Dermis microvascular lymphatic vessel endothelial cell (primary cell): ENCODE measurements around the gene PABPN1L. TPM values are rescaled to one million over a fixed set of nuclear protein-coding genes. Genes with fewer than 3 reads are reported as not detected.

Experiments used
- DNase-seq, 2 donors: peaks; one replicate each; pipeline versions ENCODE4 v3.0.0 to v3.0.0-alpha.2; 2010; ENCODE audit warnings: low read depth in 2 of 2
- total RNA-seq: library from RNA; depleted of rRNA; stranded (reverse); fragments of >200 nt; gene quantifications from 2 replicates; pipeline ENCODE4 v1.2.1, GENCODE V29; 2014

Gene PABPN1L
- total RNA-seq, 1 donor from 2014 or later = not detected

DNA sequence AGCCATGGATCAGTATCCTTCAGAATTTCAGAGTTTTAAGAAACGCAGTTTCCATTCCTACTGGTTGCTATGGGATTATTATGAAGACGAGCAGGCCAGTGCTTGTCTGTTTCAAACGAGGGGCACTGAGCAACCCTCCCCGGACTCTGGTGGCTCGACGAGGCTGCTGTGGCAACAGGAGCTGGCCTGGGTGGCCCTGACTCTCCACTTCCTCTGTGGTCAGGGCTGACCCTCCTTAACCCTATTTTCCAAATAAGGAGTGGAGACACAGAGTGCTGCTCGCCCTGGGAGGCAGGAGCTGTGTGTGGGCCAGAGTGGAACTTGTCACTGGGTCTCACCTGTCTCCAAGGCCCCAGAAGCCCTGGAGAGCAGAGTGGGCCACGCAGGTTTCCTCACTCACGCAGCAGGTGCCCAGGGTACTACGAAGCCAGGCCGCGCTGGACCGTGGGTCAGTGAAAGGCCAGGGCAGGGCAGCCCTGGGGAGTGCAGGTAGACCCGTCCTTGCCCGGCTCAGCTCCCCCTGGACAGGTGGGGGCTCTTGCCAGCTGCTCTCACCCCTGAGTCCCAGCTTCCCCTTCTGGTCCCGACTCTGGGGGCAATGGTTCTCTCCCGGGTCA lies 13.0 kb downstream of the PABPN1L start:
- no peak for DNase-seq

GRCh38 chr16:88851616-88852015 lies 14.8 kb downstream of the PABPN1L start:
- no peak for DNase-seq

GRCh38 chr16:88850531-88851199 lies 15.8 kb downstream of the PABPN1L start:
- no peak for DNase-seq

DNA sequence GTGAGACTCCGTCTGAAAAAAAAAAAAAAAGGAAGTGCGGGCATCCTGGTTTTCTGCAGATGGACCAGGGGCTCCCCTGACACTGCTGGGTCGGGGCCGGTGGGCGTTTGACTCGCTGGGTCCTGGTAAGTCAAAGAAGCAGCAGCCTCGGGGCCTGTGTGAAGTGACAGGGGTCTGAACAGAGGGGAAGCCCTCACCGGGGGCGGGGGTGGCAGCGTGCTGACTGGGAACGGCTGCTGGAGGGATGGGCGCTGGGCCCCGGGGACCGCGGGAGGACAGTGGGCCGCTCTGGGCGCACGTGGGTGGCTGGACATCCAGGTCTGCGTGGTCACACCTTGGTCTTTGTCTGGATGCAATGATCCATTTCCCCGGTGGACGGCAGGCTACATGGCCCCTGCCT lies 17.9 kb downstream of the PABPN1L start:
- DNase-seq = no peak

GRCh38 chr16:88847654-88848053 lies 18.8 kb downstream of the PABPN1L start:
- DNase-seq = no peak

DNA sequence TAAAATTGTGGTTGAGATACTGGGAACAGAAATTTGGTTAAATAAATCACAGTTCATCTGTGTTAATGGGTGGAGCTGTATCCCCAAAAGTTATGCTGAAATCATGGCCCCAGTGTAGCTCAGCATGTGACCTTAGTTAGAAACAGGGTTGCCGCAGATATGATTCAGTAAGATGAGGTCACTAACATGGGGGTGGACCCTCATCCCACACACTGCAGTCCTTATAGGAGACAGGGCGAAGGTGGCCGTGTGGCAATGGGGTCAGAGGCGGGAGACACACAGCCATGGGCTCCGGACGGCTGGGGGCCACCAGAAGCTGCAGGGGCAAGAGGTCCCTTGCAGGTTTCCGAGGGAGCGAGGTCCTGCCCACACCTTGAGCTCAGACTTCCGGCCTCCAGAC lies 20.4 kb downstream of the PABPN1L start:
- DNase-seq = no peak

DNA sequence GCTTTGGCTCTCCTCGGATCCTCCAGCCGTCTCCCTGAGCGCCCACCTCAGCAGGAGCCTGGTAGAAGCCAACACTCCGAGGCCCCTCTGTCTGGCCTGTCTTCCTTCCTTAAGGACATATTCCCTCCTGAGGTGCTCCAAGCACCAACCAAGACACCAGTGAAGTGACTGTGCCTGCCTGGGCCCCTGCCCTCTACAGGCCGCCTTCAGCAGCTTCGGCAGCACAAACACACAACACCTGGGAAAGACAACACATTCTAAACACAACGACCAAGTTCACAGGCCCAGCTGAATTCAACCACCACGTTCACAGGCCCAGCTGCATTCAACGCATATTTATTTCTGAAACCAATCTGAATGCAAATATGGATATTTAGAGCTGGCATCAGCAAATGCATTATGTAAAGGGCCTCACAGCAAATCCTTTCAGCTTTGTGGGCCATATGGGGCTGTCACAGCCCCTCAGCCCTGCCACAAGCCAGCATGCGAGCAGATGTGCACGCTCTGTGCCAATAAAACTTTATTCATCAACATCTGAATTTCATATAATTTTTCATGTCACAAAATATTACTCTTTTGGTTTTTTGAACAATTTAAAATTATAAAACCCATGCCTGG lies 21.9 kb downstream of the PABPN1L start:
- DNase-seq = no peak

- DNase-seq = no peak
Observed at GRCh38 chr16:88843256-88843655, 23.2 kb downstream of the PABPN1L start.

GRCh38 chr16:88842806-88843205 lies 23.7 kb downstream of the PABPN1L start:
- no peak for DNase-seq

DNA sequence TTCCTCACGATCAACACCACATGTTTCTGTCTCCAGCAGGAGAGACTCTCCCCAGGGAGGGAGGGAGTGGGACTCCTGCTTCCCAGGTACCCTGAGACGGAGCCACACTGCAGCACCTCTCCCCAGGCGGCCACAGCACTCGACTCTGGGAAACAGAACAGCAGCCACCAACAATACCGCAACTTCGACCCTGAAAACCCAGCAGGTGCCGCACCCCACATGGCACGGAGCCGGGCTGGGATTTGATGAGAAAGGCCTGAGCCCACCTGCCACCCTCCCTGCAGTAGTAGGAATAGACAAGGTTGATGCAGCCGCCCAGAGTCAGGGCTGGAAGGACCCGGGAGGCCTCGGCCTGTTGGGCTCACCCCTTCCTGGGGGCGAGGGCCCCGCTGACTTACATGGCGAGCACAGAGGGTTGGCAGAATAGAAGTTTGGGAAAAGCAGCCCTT lies 24.1 kb downstream of the PABPN1L start:
- no peak for DNase-seq

DNA sequence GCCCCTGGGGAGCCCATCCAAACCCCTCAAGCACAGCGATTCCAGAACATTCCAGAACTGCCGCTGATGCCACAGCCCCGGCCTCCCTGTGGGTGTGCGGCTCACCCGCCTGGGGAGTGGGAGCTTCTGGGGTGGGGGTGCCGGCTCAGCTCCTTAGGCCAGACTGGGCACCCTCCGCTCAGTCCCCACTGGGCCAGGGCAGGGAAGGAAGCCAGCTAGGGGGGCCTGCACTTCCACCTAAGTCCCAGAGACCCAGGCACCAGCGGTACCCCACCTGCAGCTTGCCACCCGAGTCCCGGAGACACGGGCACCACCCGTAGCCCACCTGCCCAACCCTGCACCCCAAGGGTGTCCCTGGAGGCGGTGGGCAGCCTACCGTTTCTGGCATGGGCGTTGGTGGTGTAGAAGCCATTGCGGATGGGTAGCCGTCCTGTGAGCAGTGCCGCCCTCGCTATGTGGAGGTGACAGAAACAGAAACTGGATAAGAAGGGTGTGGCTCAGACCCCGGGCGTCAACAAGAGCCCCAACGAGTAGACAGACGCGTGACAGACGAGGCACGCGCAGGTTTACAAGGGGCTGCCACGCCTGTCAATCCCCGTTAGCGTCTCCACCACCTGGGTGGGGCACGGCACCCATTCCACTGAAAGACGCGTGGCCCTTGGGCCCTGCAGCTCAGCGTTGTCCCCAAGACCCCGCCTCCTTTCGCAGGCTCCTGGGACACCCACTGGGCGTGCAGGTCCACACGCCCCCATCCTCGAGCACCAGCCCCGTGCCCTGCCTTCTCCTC lies 24.7 kb downstream of the PABPN1L start:
- DNase-seq = no peak

DNA sequence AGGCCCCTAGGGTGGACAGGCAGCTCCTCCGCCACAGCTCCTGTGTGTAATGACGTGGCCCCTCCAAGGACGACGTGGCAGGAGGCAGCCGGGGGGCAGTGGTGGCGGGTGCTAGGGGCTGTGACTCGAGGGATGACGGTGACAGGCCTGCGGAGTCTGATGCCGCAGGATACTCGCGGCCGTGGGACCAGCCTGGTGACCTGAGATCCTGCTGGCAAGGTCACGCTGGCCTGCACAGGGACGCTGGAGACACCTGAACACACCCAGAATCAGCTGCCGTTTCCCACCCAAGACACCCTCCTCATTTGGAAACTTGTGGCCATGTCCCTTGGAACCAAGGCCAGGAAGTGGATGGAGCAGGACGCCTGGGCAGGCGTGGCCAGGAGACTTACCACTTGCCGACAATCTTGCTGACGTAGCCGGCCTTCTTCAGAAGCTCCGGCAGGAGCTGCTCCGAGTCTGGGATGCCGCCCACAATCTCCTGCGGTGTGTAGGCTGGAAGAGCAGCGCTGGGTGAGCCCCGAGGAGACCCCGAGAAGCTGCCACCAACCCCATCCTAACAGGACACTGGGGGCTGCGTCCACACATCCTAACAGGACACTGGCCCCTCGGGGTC lies 25.8 kb downstream of the PABPN1L start:
- DNase-seq = no peak

DNA sequence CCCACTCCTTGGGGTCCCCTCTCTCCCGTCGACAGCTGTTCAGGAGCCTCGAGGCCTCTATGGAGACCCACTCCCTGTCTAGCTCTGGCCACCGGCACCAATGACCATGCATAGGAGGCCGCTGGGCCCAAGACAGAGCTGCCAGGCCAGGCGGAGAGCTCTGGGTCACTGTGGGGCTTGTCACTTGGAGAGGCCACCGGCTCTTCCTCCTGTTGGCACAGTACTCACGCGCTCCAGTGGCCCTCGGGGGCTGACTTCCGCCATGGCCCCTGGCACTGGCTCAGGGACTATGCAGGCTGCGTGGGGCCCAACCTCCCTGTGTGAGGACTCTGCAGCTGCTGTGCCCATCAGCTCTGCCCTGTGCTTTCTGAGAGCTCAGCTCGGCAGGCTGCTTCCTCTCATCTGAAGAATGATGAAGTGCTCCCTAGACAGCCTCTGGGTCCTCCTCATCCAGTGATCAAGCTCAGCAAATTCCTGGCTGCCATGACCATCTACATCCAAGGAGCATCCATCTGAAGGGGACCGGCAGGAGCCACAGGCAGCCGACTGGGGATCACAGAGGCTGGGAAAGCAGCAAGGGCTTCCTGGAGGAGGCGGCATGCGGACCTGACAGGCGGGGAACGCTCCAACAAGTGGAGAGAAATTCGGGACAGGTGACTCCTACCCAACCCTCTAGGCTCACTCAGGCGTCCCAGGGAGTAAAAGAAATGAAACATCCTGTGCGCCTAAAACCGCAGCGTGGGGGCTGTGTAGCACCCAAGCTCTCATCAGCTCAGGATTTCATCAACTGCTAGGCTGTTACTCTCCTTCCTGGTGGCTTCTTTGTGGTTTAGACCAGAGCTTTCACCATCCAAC lies 26.5 kb downstream of the PABPN1L start:
- no peak for DNase-seq

DNA sequence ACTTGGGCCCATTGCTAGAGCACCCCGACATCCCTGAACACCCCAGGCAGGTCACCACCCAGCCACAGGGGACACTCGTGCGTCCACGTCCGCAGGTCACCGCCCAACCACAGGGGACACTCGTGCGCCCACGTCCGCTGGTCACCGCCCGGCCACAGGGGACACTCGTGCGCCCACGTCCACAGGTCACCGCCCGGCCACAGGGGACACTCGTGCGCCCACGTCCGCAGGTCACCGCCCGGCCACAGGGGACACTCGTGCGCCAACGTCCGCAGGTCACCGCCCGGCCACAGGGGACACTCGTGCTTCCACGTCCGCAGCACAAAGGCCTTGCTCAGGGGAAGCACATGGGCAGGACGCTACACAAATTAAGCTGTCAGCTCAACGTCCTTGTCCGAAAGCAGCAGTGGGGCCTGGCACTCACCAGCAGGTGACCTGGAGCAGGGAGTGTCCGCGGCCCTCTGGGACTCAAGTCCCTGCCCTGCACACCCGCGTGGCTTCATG lies 27.4 kb downstream of the PABPN1L start:
- no peak for DNase-seq

- no peak for DNase-seq
Observed at GRCh38 chr16:88838566-88838965, 27.9 kb downstream of the PABPN1L start.

DNA sequence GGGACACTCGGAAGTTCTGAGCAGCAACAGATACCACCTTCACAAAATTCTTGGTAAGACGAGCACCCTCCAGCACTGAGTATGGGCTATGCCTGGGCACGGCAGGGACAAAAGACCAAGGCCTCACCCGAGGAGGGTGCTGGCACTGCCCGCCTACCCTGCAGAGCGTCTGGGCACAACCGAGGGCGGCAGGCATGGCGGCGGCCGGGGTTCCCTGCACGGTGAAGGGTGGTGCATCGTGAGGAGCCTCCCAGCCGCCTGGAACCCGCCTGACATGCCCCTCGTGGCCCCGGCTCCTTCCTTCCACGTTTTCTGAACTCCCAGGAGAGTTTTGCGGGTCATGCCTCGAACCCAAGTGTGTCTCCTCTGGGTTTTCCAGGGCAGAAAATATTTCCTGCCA lies 28.7 kb downstream of the PABPN1L start:
- DNase-seq = no peak

DNA sequence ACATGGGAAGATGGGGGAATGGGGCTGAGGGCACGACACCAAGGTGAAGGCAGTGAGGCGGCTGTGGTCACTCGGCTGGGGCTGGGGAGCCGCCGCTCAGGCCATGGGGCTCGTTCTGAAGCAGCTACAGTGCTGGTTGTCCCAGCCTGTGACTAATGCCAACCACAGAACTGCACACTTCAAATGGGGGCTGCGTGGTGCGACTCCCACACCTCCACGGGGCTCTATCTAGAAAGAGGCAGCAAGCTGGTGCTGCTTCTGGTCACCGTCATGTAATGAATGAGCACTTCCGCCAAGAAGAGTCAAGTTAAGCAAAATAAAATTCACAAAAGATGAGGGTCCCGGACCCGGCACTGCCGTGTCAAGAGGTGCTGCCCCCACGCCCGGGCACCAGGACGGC lies 29.7 kb downstream of the PABPN1L start:
- no peak for DNase-seq

GRCh38 chr16:88835818-88836217 lies 30.6 kb downstream of the PABPN1L start:
- no peak for DNase-seq

- no peak for DNase-seq
Observed at GRCh38 chr16:88835383-88835782, 31.1 kb downstream of the PABPN1L start.

GRCh38 chr16:88834670-88835069 lies 31.8 kb downstream of the PABPN1L start:
- DNase-seq = no peak

- DNase-seq = no peak
Observed at GRCh38 chr16:88833086-88833485, 33.4 kb downstream of the PABPN1L start.
